ENCODE results near the gene AHCY.
"Not testable (repeated sequence)": the region's sequence is repeated elsewhere in the genome, so short reads cannot be mapped to it uniquely, and the experiment has no call there.

Gene AHCY

GRCh38 chr20:34262488-34263288 lies 40.5 kb downstream of the AHCY start:
- no peak for DNase-seq (ENCODE audit: low read depth in 2 of 2, low spot score in 1 of 2)

GRCh38 chr20:34260208-34260942 lies 42.8 kb downstream of the AHCY start:
- no peak for DNase-seq (ENCODE audit: low read depth in 2 of 2, low spot score in 1 of 2)

GRCh38 chr20:34256629-34257124 lies 46.5 kb downstream of the AHCY start:
- DNase-seq (ENCODE audit: low read depth in 2 of 2, low spot score in 1 of 2): no peak

- no peak for DNase-seq (ENCODE audit: low read depth in 2 of 2, low spot score in 1 of 2)
Observed at GRCh38 chr20:34254979-34255378, 48.2 kb downstream of the AHCY start.

GRCh38 chr20:34252431-34253086 lies 50.6 kb downstream of the AHCY start:
- not testable (repeated sequence) for DNase-seq (ENCODE audit: low read depth in 2 of 2, low spot score in 1 of 2)

- DNase-seq (ENCODE audit: low read depth in 2 of 2, low spot score in 1 of 2): no peak
Observed at GRCh38 chr20:34251619-34252018, 51.5 kb downstream of the AHCY start.

GRCh38 chr20:34250005-34250404 lies 53.1 kb downstream of the AHCY start:
- DNase-seq (ENCODE audit: low read depth in 2 of 2, low spot score in 1 of 2): no peak

GRCh38 chr20:34249291-34249690 lies 53.9 kb downstream of the AHCY start:
- no peak for DNase-seq (ENCODE audit: low read depth in 2 of 2, low spot score in 1 of 2)

- no peak for DNase-seq (ENCODE audit: low read depth in 2 of 2, low spot score in 1 of 2)
Observed at GRCh38 chr20:34246126-34246626, 57.0 kb downstream of the AHCY start.

- DNase-seq (ENCODE audit: low read depth in 2 of 2, low spot score in 1 of 2): no peak
Observed at GRCh38 chr20:34243377-34243776, 59.8 kb downstream of the AHCY start.

- DNase-seq (ENCODE audit: low read depth in 2 of 2, low spot score in 1 of 2): no peak
Observed at GRCh38 chr20:34242879-34243278, 60.3 kb downstream of the AHCY start.

GRCh38 chr20:34242015-34242414 lies 61.1 kb downstream of the AHCY start:
- DNase-seq (ENCODE audit: low read depth in 2 of 2, low spot score in 1 of 2): not testable (repeated sequence)

GRCh38 chr20:34240693-34241615 lies 62.2 kb downstream of the AHCY start, which contains the start of gene ASIP:
Gene ASIP (plus strand): TSS chr20:34241423. CDS start chr20:34260375, 18,952 bp downstream.
- no peak for DNase-seq (ENCODE audit: low read depth in 2 of 2, low spot score in 1 of 2)

GRCh38 chr20:34240121-34240520 lies 63.0 kb downstream of the AHCY start:
- no peak for DNase-seq (ENCODE audit: low read depth in 2 of 2, low spot score in 1 of 2)

GRCh38 chr20:34237942-34238341 lies 65.2 kb downstream of the AHCY start:
- DNase-seq (ENCODE audit: low read depth in 2 of 2, low spot score in 1 of 2): no peak

GRCh38 chr20:34235875-34236274 lies 67.3 kb downstream of the AHCY start:
- no peak for DNase-seq (ENCODE audit: low read depth in 2 of 2, low spot score in 1 of 2)

- DNase-seq (ENCODE audit: low read depth in 2 of 2, low spot score in 1 of 2): no peak
Observed at GRCh38 chr20:34233687-34234086, 69.5 kb downstream of the AHCY start.

GRCh38 chr20:34232494-34233087 lies 70.6 kb downstream of the AHCY start:
- no peak for DNase-seq (ENCODE audit: low read depth in 2 of 2, low spot score in 1 of 2)

- DNase-seq (ENCODE audit: low read depth in 2 of 2, low spot score in 1 of 2): no peak
Observed at GRCh38 chr20:34231634-34232033, 71.5 kb downstream of the AHCY start.
